Islet precursor cell (in vitro differentiated cells): ENCODE results near the gene ZNF628.

ENCODE experiments used
- DNase-seq: peaks from one replicate; pipeline ENCODE4 v3.0.0-alpha.2; 2018

The ZNF628 gene

DNA sequence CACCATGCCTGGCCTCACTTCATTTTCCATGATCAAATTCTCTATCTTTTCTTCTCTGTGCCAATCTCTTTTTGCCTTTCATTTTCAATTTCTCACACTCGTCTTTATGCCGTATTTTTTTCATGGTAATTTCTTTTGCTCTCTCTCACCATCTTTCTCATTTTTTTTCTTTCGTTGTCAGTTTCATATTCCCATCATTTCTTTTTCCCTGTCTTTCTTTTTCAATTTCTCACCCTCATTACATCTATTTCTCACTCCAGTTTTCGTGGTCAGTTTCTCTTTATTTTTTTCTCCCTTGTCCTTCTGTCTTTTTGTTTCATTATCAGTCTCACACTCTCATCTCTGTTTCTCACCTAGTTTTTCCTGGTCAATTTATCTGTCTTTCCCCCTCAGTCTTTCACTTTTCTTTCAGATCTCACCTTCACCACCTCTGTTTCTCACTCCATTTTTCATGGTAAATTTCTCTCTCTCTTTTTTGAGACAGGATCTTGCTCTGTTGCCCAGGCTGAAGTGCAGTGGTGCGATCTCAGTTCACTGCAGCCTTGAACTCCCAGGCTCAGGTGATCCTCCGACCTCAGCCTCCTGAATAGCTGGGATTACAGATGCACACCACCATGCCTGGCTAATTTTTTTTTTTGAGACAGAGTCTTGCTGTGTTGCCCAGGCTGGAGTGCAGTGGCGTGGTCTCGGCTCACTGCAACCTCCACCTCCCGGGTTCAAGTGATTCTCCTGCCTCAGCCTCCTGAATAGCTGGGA lies 26.0 kb downstream of the ZNF628 start:
- DNase-seq, result no peak

DNA sequence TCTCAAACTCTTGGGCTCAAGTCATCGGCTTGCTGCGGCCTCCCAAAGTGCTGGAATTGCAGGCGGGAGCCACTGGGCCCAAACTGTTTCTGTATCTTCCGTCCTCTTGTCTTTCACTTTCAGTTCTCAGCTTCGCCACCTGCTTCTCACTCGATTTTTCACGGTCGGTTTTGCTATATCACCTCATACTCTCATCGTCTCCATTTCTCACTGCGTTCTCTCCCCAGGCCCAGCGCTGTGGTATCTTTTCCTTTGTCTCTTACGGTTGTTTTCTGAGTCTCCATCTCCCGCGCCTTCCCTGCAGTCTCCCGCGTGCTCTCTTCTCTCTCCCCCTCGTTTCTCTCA lies 26.7 kb downstream of the ZNF628 start:
- DNase-seq, result no peak

DNA sequence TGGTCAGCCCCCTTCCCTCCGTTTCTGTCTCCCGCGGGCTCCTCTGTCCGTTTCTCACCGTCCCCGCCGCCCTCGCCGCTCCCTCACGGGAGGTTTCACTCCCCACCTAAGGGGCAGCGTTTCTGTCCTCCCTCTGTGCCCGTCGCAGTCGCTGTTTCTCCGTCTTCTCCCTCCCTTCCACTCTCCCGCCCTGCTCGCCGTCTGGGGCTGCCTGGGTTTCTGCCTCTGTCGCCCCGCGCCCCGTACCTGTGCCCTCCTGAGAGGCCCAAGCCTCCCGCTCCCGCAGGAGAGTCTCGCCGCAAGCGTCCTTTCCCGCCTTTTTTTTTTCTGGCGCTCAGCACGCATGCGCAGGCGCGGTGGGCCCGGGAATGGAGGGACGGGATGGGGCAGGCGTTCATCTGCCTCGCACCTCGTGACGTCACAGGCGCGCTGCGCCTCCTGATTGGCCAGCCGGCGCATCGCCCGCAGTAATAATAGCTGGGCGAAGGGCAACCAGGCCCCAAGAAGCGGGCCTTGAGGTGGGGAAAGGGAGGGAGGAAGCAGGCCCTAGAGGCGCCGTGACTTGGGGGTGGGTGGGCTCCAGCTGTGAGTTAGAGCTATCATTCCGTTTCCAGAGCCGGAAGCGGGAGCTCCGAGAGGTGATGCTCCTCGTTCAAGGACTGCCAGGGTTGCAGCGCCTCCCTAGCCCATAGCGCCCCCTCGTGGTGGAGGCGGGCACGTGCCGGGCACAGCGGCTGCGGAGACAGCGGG lies 27.3 kb downstream of the ZNF628 start:
- DNase-seq, result peak; percentile 90

DNA sequence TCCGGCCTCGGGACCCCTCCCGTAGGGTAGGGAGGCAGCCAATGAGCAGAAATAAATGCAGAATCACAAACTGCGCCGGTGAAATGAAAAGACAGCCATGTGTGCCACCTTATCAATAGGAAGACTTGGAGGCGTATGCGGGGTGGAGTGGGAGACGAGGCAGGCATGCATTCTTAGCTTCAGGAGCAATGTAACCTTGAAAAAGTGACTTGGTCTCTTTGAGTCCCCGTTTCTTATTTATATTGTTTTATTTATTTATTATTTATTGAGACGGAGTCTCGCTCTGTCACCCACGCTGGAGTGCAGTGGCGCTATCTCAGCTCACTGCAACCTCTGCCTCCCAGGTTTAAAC lies 27.8 kb downstream of the ZNF628 start:
- DNase-seq, result no peak

GRCh38 chr19:55504981-55505380 lies 28.6 kb downstream of the ZNF628 start:
- no peak for DNase-seq

DNA sequence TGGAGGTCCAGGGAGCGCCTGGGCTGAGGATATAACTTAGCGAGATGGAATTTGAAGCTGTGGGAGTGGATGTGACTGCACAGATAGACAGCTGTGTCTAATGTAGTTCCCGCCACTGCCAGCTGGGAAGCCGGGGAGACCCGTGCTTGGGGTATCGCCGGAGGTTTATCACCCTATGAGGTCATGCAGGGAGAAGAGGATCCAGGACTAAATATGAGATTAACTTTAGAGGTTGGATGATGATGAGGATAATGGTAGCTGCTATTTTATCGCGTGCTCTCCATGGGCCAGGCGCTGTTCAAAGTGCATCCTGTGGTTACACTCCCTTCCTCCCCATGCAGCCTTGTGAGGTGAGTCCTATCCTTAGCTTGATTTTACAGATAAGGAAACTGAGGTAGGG lies 31.7 kb downstream of the ZNF628 start:
- no peak for DNase-seq

DNA sequence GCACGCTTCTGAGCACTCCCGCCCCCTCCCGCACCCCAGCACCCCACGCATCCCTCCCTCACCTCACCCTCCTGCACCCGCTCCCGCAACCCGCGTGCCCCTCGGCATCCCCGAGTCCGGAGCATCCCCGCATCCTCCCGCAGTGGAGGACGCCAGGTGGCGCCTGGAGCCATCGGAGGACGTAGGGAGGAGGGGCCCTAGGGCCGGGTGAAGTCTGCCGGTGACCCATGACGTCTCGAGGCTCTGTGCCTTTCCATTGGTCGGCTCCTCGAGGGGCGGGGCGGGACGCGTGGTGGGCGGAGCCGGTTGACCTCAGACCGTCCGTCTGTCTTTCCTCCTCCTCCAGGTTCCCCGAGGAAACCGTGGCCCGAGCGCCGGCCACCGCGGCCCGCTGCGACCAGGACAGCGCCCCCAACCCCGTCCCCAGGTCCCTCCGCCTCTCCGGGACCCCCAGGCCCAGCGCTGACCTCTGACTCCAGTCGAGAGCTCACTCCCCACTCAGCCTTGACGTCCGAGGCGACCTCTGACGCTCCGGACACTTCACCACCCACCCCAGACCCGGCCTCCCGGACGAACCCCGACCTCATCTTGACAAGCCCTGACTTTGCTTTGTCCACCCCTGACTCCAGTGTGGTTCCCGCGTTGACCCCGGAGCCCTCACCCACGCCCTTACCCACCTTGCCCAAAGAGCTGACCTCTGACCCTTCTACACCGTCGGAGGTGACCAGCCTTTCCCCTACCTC lies 40.6 kb downstream of the ZNF628 start:
- peak; percentile 93 for DNase-seq

- DNase-seq, result no peak
Observed at GRCh38 chr19:55519451-55520311, 43.3 kb downstream of the ZNF628 start.

DNA sequence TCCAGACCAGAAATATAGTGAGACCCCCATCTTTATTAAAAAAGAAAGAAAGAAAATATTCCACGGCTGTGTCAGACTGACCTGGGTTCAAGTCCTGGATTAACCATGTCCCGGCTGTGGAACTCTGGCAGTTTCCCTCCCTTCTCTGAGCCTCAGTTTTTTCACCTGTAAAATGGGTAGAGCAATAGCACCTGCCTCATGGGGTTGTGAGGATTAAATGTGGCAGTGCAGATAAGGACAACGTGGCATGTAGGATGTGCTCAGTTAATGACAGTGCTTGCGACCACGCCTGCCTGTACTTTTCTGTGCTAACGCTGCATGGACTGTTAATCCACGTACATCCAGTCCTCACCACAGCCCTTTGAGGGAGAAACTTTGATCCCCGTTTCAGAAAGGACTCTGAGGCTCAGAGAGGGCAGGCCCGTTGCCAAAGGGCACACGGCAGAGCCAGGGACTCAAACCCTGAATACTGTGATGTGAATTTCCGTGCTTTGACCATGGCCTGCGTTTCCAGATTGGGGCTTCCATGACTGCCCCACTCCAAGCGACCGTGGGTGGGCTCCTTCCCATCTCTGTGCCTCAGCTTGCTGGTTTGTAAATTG lies 44.4 kb downstream of the ZNF628 start:
- no peak for DNase-seq

DNA sequence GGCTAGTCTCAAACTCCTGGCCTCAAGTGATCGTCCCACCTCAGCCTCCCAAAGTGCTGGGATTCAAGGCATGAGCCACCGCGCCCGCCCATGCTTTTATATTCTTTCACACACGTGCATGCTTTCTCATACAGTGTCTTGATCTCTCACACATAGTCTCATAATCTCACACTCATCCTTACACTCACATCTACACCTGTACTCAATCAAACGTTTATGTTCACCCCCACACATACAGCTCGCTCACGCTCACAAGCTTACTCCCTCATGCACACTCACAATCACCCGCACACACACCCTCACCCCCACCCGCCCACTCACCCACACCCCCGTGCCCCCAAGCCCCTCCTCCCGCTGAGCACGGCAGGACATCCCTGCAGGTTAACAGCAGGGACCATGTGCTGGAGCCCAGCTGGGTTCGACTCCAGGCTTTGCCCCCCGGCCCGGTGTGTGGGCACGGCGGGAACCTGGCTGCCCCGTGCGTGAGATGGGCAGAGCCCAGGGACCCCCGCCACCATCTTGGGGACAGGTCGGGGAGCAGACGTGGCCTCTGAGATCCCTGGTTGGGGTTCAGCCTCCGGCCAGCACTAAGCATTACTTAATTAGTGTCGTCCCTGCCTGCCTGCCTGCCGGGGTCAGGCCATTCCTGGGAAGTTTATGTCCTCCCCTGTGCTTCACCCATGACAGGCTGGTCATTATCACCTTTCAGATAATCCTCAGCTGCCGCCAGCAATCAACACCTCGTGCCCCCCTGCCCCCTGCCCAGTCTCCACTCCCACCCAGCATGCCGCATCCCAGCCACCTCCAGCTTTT lies 49.1 kb downstream of the ZNF628 start:
- DNase-seq, result no peak

DNA sequence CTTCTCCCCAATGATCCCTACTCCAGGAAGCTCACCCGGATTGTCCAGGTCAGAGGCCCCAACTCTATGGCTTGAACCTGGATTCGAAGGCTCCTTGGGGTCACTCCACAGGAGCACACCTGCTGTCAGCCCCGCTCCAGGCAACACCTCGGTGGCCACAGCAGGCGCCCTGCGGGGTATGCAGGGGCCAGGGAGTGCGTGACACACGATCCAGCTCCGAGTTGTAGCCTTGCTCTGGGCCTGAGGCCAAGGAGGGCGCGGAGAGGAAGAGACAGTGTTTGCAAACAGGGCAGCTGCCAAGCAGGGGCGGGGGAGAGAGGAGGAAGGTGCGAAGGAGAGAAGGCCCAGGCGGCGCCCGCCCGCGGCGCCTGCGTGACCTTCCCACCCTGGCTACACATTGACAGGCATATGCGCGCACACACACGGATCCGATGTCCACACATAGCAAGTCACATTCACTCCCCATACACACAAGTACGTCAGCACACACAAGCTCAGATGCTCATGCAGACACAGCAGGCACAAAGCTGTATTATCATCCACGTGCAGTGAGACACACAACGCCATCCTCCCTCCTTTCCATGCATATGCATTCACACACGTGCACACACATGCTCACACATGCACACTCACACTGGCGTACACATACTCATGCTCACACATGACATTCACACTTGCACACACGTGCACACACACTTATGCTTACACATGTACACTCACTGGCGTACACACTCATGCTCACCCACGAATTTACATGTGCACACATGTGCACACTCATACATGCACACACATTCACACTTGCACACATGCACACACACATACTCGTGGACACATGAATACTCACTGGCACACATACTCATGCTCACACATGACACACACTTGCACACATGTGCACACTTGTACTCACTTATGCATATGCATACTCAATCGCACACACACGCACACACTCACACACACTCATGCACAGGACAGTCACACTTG lies 50.1 kb downstream of the ZNF628 start:
- peak; percentile 70 for DNase-seq

GRCh38 chr19:55527197-55528029 lies 51.0 kb downstream of the ZNF628 start:
- no peak for DNase-seq

DNA sequence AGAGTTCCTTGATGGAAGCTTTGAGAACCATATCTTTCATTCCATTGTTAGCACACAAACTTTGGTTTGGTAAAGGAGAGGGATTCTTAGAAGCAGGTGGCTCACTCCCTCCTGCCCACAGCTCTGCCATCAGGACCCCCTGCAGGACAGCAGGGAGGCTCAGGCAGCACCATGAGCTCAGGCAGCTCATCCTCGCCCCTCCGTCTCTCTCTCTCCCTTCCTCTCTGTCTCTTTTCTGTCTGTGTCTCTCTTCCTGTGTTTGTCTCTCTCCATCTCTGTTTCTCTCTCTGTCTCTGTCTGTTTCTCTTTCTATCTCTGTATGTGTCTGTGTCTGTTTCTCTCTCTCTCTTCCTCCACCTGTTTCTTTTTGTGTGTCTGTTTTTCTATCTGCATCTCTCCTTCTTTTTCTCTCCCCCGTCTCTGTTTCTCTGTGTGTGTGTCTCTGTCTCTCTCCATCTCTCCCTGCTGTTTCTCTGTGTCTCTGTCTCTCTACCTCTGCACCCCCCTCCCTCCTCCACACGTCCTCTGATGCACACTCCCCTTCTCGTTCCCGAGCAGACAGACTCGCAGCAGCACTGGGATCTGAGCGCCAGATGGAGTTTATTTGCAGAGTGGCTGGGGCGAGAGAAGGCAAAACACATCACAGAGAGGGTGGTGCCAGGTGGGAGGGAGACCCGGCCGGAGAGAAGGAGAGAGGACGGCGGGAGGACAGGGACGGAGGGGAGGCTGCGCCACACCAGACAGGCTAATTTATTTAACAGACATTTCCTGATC lies 51.8 kb downstream of the ZNF628 start:
- no peak for DNase-seq

GRCh38 chr19:55529636-55530234 lies 53.3 kb downstream of the ZNF628 start:
- DNase-seq, result no peak

GRCh38 chr19:55530996-55531395 lies 54.6 kb downstream of the ZNF628 start:
- DNase-seq, result no peak
